H9 (cell line): ENCODE measurements around the gene EFCAB12. TPM values are rescaled to one million over a fixed set of nuclear protein-coding genes. Genes with fewer than 3 reads are reported as not detected.

ENCODE experiments used
- DNase-seq: peaks from one replicate; pipeline ENCODE4 v3.0.0-alpha.2; 2017
- H2AFZ ChIP-seq: one replicate; pipeline ENCODE4 v1.6.1; 2013; ENCODE audit warnings: mild to moderate bottlenecking, low read length, control low read depth, moderate library complexity
- H2AK5ac ChIP-seq: 2 replicates; pipeline ENCODE4 v1.6.1; 2013; ENCODE audit warnings: low read length, control low read depth, mixed read lengths; ENCODE audit not compliant: insufficient read length
- H2BK120ac ChIP-seq: one replicate; pipeline ENCODE4 v1.6.1; 2013; ENCODE audit warnings: low read depth, mild to moderate bottlenecking, low read length, control low read depth, inconsistent platforms; ENCODE audit not compliant: poor library complexity, severe bottlenecking
- H2BK12ac ChIP-seq: 2 replicates; pipeline ENCODE4 v1.6.1; 2013; ENCODE audit warnings: low read length, control low read depth, mixed read lengths, low read depth; ENCODE audit not compliant: insufficient read length
- H2BK15ac ChIP-seq: 2 replicates; pipeline ENCODE4 v1.6.1; 2013; ENCODE audit warnings: low read depth, low read length, control low read depth
- H2BK20ac ChIP-seq: one replicate; pipeline ENCODE4 v1.6.1; 2013; ENCODE audit warnings: low read depth, mild to moderate bottlenecking, low read length, control low read depth, inconsistent platforms; ENCODE audit not compliant: poor library complexity, severe bottlenecking
- H2BK5ac ChIP-seq: 2 replicates; pipeline ENCODE4 v1.6.1; 2013; ENCODE audit warnings: low read length, control low read depth, mixed read lengths; ENCODE audit not compliant: insufficient read length
- H3K14ac ChIP-seq: 2 replicates; pipeline ENCODE4 v1.6.1; 2013; ENCODE audit warnings: low read length, control low read depth; ENCODE audit not compliant: insufficient read depth
- H3K18ac ChIP-seq: 2 replicates; pipeline ENCODE4 v1.6.1; 2013; ENCODE audit warnings: low read depth, mild to moderate bottlenecking, mixed read lengths, low read length, control low read depth; ENCODE audit not compliant: insufficient read length
- H3K23ac ChIP-seq: 2 replicates; pipeline ENCODE4 v1.6.1; 2013; ENCODE audit warnings: low read length, control low read depth, mixed read lengths, low read depth; ENCODE audit not compliant: insufficient read length
- H3K23me2 ChIP-seq: 2 replicates; pipeline ENCODE4 v1.6.1; 2013; ENCODE audit warnings: low read depth, mild to moderate bottlenecking, mixed read lengths, low read length, control low read depth; ENCODE audit not compliant: insufficient read length, poor library complexity, severe bottlenecking
- H3K27ac ChIP-seq: 2 replicates; pipeline ENCODE4 v1.5.1; 2013; ENCODE audit warnings: low read length, control low read depth, mixed read lengths, low read depth; ENCODE audit not compliant: insufficient read length
- H3K27me3 ChIP-seq: 2 replicates; pipeline ENCODE4 v1.6.1; 2013; ENCODE audit warnings: low read length, control low read depth, inconsistent platforms; ENCODE audit not compliant: insufficient read depth
- H3K4ac ChIP-seq: 2 replicates; pipeline ENCODE4 v1.6.1; 2013; ENCODE audit warnings: low read depth, mild to moderate bottlenecking, control low read depth, inconsistent platforms, low read length, moderate library complexity
- H3K4me1 ChIP-seq: 2 replicates; pipeline ENCODE4 v1.6.1; 2013; ENCODE audit warnings: low read length, control low read depth, inconsistent platforms; ENCODE audit not compliant: insufficient read depth
- H3K4me2 ChIP-seq: 2 replicates; pipeline ENCODE4 v1.6.1; 2013; ENCODE audit warnings: low read length, control low read depth, mixed read lengths; ENCODE audit not compliant: insufficient read length, insufficient read depth
- H3K56ac ChIP-seq: 2 replicates; pipeline ENCODE4 v1.6.1; 2013; ENCODE audit warnings: low read depth, mild to moderate bottlenecking, mixed read lengths, low read length, control low read depth; ENCODE audit not compliant: insufficient read length
- H3K79me1 ChIP-seq: 2 replicates; pipeline ENCODE4 v1.6.1; 2013; ENCODE audit warnings: low read depth, mild to moderate bottlenecking, moderate library complexity, low read length, control low read depth, inconsistent platforms; ENCODE audit not compliant: insufficient read depth, poor library complexity, severe bottlenecking
- H3K79me2 ChIP-seq: 2 replicates; pipeline ENCODE4 v1.6.1; 2013; ENCODE audit warnings: low read length, control low read depth, inconsistent platforms; ENCODE audit not compliant: insufficient read depth
- H3K9ac ChIP-seq: 2 replicates; pipeline ENCODE4 v1.6.1; 2013; ENCODE audit warnings: low read length, control low read depth, mixed read lengths; ENCODE audit not compliant: insufficient read length; ENCODE audit errors: extremely low read depth
- H3K9me3 ChIP-seq: one replicate; pipeline ENCODE4 v1.6.1; 2013; ENCODE audit warnings: low read depth, low read length, inconsistent platforms; ENCODE audit not compliant: control insufficient read depth
- H3T11ph ChIP-seq: one replicate; pipeline ENCODE4 v1.6.1; 2013; ENCODE audit warnings: mild to moderate bottlenecking, low read length, control low read depth, inconsistent platforms
- H4K20me1 ChIP-seq: one replicate; pipeline ENCODE4 v1.6.1; 2013; ENCODE audit not compliant: control insufficient read depth, insufficient read length, insufficient read depth
- H4K5ac ChIP-seq: 2 replicates; pipeline ENCODE4 v1.6.1; 2013; ENCODE audit warnings: low read depth, mild to moderate bottlenecking, mixed read lengths, low read length, control low read depth; ENCODE audit not compliant: insufficient read length
- H4K8ac ChIP-seq: replicated peaks from 2 replicates; pipeline ENCODE4 v1.6.1; 2013; ENCODE audit warnings: low read length, control low read depth, mixed read lengths, low read depth; ENCODE audit not compliant: insufficient read length
- H4K91ac ChIP-seq: 2 replicates; pipeline ENCODE4 v1.6.1; 2013; ENCODE audit warnings: low read depth, mild to moderate bottlenecking, moderate library complexity, mixed read lengths, low read length, control low read depth; ENCODE audit not compliant: insufficient read length
- H3K27ac Mint-ChIP-seq, 3 experiments: 2 replicates in 2 of 3; 3 replicates in 1 of 3; pipeline ENCODE4 v1.8.0; 2020 to 2021; ENCODE audit warnings: mixed read lengths in 3 of 3, mild to moderate bottlenecking in 1 of 3, moderate library complexity in 1 of 3
- H3K27me3 Mint-ChIP-seq: 2 replicates; pipeline ENCODE4 v1.8.0; 2021; ENCODE audit warnings: low read depth, mild to moderate bottlenecking, moderate library complexity, mixed read lengths
- H3K36me3 Mint-ChIP-seq, 3 experiments: 2 replicates in 2 of 3; 3 replicates in 1 of 3; pipeline ENCODE4 v1.8.0; 2020 to 2021; ENCODE audit warnings: low read depth in 3 of 3, mixed read lengths in 3 of 3; ENCODE audit not compliant: insufficient read depth in 1 of 3
- H3K4me1 Mint-ChIP-seq, 2 experiments: 2 replicates each; pipeline ENCODE4 v1.8.0; 2020; ENCODE audit warnings: mixed read lengths in 2 of 2
- H3K4me3 Mint-ChIP-seq, 2 experiments: 2 replicates in 1 of 2; 3 replicates in 1 of 2; pipeline ENCODE4 v1.8.0; 2020 to 2021; ENCODE audit warnings: mild to moderate bottlenecking in 2 of 2, mixed read lengths in 2 of 2, moderate library complexity in 1 of 2
- H3K9me3 Mint-ChIP-seq, 2 experiments: 2 replicates in 1 of 2; 3 replicates in 1 of 2; pipeline ENCODE4 v1.8.0; 2020; ENCODE audit warnings: mild to moderate bottlenecking in 2 of 2, mixed read lengths in 2 of 2, moderate library complexity in 1 of 2
- CTCF ChIP-seq: fragments of 200-600 bp; sonication (generic); conservative IDR thresholded peaks from 3 replicates; pipeline ENCODE4 v1.8.0; 2021; ENCODE audit warnings: antibody characterized with exemption, mild to moderate bottlenecking
- WGBS: extraction: QIAGEN DNeasy Blood & Tissue Kit; methylation state at CpG from one replicate; pipeline ENCODE4 v1.1.7; 2013; ENCODE audit warnings: missing lambda C conversion rate, low lambda C conversion rate, mixed read lengths; ENCODE audit not compliant: insufficient read length; ENCODE audit errors: extremely low coverage; 5-methylcytosine and 5-hydroxymethylcytosine counted together
- total RNA-seq: library from RNA; stranded (reverse); gene quantifications from 2 replicates; pipeline ENCODE4 v1.2.1, GENCODE V29; 2021

Gene EFCAB12
- total RNA-seq, 1 experiment from 2014 or later: 0.28 TPM

GRCh38 chr3:129378949-129379348, 49.5 kb downstream of the EFCAB12 start:
- Histone ChIP-seq H3K56ac (no peak overlapping the region), H3K4ac (no peak overlapping the region), H3K9me3 (peaks cover 7% of the 10 kb centered on the region), H3T11ph (no peak overlapping the region), H2BK120ac (no peak overlapping the region), H3K79me2 (no peaks in the 10 kb centered on the region), H2BK20ac (no peak overlapping the region), H3K4me2 (no peak overlapping the region), H4K20me1 (no peaks in the 10 kb centered on the region), H3K14ac (no peak overlapping the region), H4K91ac (no peak overlapping the region), H4K8ac (no peak overlapping the region), H3K23me2 (no peaks in the 10 kb centered on the region), H2AFZ (no peak overlapping the region), H3K27ac (no peak overlapping the region), H2AK5ac (no peak overlapping the region), H2BK12ac (no peak overlapping the region), H3K79me1 (no peaks in the 10 kb centered on the region), H3K27me3 (no peaks in the 10 kb centered on the region), H3K9ac (no peak overlapping the region), H2BK5ac (no peak overlapping the region), H3K23ac (no peak overlapping the region), H3K18ac (no peak overlapping the region), H4K5ac (no peak overlapping the region), H2BK15ac (no peak overlapping the region), H3K4me1 (no peaks in the 10 kb centered on the region)
- peaks cover 12 to 17% of the 10 kb centered on the region in 2 experiments for H3K4me1 Mint-ChIP-seq
- H3K4me3 Mint-ChIP-seq: no peak overlapping the region
- no peak for DNase-seq
- no peak overlapping the region; a peak in 1 of 7 replicates for H3K27ac Mint-ChIP-seq
- peaks cover 1% of the 10 kb centered on the region; the same call in 1 of the 2 replicates for H3K27me3 Mint-ChIP-seq
- TF ChIP-seq CTCF: no peak
- WGBS: no CpG with 5 or more reads among the region's 1 CpG
- no peaks in the 10 kb centered on the region; a peak in 1 of 7 replicates for H3K36me3 Mint-ChIP-seq
- H3K9me3 Mint-ChIP-seq: peaks cover 0 to 4% of the 10 kb centered on the region in 2 experiments; a peak in 4 of 5 replicates
